ENCODE data around the gene PBX2.

DNA sequence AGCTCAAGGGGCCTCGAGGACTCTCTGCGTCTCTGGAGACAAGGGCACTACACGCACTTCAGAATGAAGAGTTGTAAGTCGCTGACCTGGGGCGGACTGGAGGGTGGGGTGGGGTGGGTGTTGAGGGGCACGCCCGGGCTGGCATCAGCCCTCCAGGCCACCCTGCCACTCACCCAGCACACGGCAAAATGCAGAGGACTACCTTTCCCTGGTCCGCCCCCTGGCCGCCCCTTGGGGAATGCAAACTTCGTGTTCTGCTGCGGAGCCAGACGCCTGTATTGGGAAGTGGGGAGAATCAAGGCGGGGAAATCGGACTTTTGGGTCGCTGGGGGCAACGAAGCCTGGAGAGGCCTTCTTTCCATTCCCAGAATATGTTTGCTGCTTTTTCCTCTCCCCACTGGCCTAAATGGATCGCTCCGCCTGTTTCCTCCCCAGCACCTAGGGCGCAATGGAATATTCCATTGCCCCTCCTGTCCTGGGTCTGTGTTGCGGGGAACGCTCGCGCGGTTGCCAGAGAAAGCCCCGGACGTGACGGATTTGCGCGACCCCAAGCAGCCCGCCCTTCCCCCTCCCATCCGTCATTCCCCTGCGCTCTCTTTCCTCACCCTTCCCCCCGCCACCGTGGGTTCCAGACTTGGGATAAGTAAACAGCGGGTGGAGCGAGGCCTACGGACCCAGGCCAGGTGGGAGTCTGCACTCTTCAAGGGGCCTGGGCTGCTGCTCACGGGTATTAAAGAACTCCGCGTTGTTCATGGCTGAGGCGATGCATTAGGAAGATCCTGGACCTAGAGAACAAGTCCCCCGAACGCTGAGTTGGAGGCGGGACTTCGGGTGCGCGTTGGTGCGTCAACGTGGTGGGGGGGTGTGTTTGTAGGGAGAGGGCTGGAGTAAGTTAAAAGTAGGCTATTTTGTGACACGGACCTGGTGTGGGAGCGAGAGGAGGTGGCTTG is 36.2 kb downstream of the PBX2 start, which contains the start of gene PPT2:
- TF ChIP-seq, protein P1, sequence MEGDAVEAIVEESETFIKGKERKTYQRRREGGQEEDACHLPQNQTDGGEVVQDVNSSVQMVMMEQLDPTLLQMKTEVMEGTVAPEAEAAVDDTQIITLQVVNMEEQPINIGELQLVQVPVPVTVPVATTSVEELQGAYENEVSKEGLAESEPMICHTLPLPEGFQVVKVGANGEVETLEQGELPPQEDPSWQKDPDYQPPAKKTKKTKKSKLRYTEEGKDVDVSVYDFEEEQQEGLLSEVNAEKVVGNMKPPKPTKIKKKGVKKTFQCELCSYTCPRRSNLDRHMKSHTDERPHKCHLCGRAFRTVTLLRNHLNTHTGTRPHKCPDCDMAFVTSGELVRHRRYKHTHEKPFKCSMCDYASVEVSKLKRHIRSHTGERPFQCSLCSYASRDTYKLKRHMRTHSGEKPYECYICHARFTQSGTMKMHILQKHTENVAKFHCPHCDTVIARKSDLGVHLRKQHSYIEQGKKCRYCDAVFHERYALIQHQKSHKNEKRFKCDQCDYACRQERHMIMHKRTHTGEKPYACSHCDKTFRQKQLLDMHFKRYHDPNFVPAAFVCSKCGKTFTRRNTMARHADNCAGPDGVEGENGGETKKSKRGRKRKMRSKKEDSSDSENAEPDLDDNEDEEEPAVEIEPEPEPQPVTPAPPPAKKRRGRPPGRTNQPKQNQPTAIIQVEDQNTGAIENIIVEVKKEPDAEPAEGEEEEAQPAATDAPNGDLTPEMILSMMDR (IDR thresholded peaks at IDR 0.05; ENCODE audit: low read length) = no peak
- TF ChIP-seq EZH2 (optimal IDR thresholded peaks at IDR 0.05; ENCODE audit: low read depth, low read length) = no peak

All from MM.1S (cell line).